Mesodermal cell (in vitro differentiated cells): ENCODE data around the gene CDH22.

Source experiments
- H3K27ac ChIP-seq: 2 replicates; pipeline ENCODE4 v1.7.0; 2013; ENCODE audit warnings: mild to moderate bottlenecking, low read depth, low read length, moderate library complexity; ENCODE audit not compliant: severe bottlenecking
- H3K36me3 ChIP-seq: 2 replicates; pipeline ENCODE4 v1.7.1; 2013; ENCODE audit warnings: mild to moderate bottlenecking, low read length, moderate library complexity; ENCODE audit not compliant: control insufficient read depth, insufficient read depth
- H3K4me1 ChIP-seq: one replicate; pipeline ENCODE4 v1.7.1; 2013; ENCODE audit warnings: mild to moderate bottlenecking, low read length; ENCODE audit not compliant: insufficient read depth, control insufficient read depth, poor library complexity, severe bottlenecking
- H3K4me3 ChIP-seq: 2 replicates; pipeline ENCODE4 v1.7.0; 2013; ENCODE audit warnings: low read length, control low read depth, mild to moderate bottlenecking; ENCODE audit not compliant: insufficient read depth, poor library complexity, severe bottlenecking; ENCODE audit errors: extremely low read depth
- H3K9me3 ChIP-seq: 2 replicates; pipeline ENCODE4 v1.7.1; 2013; ENCODE audit warnings: mild to moderate bottlenecking, low read length, moderate library complexity; ENCODE audit not compliant: control insufficient read depth
- WGBS, 2 experiments: methylation state at CpG; one replicate each; pipeline ENCODE4 v1.1.5; 2013; ENCODE audit warnings: missing lambda C conversion rate in 2 of 2; ENCODE audit not compliant: insufficient coverage in 2 of 2; 5-methylcytosine and 5-hydroxymethylcytosine counted together

CDH22 gene

DNA sequence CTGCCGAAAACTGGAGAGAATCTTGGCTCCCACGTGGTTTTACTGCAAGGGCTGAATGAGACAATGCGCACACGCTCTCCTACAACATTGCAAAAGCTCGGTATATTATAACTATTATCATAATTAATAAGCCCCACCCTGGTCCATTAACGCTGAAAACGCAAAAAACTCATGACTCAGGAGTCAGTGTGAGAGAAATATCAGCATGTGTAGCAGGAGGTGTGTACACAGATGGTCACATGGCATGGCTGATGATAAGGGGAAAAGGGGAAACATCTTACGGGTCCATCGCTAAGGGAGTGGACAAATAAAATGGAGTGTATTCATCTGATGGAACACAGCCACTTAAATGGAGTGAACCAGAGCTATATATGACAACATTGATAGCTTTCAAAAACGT is 29.2 kb downstream of the CDH22 start:
- Histone ChIP-seq H3K27ac (no peak overlapping the region), H3K4me1 (peaks cover 10% of the 10 kb centered on the region), H3K9me3 (no peaks in the 10 kb centered on the region), H3K36me3 (no peaks in the 10 kb centered on the region), H3K4me3 (no peak overlapping the region)
- WGBS, 2 experiments, result 93 to 95% methylated on average over 5 to 7 of the region's 10 CpGs

DNA sequence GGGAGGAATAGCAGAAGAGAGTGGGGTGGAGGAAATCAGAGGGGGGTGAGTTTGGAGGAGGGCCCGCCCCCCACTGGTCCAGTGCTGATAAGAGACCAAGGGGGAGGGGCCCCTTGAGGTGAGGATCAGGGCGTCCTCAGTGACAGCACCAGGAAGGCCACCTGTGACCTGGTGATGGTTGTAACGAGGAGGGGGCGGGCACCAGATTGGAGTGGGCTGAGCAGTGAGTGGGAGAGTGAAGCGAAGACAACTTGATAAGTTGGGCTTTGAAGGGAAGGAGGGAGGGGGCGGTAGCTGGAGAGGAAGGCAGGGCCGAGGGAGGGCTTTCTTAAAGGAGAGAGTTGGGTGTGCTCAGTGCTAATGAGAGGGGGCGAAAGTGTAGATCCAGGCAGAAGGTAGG is 30.7 kb downstream of the CDH22 start:
- Histone ChIP-seq H3K9me3 (no peaks in the 10 kb centered on the region), H3K36me3 (no peaks in the 10 kb centered on the region), H3K4me3 (no peak overlapping the region), H3K27ac (no peak overlapping the region), H3K4me1 (peaks cover 1% of the 10 kb centered on the region)
- 51 to 52% methylated on average over 6 to 8 of the region's 8 CpGs for WGBS, 2 experiments

DNA sequence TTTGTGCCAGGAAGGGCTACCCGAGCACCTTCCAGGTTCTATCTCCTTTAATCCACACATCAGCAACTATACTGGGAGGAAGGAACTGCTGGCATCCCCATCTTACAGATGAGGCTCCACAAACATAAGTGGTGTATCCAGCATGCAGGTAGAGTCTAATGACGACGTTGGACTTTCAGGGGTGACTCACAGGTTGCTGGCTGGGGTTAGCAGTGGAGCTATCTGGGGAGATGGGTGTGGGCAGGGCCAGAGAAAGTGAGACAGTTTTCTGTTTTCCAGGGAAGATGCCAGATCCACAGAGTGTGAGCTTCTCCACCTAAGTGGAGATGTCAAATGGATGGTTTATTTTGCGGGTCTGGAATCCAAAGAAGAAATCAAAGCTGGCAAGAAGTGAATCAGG is 31.8 kb downstream of the CDH22 start:
- Histone ChIP-seq H3K4me3 (no peak overlapping the region), H3K27ac (no peak overlapping the region), H3K4me1 (no peaks in the 10 kb centered on the region), H3K36me3 (no peaks in the 10 kb centered on the region), H3K9me3 (no peaks in the 10 kb centered on the region)
- 80 to 87% methylated on average over 4 of the region's 4 CpGs for WGBS, 2 experiments

DNA sequence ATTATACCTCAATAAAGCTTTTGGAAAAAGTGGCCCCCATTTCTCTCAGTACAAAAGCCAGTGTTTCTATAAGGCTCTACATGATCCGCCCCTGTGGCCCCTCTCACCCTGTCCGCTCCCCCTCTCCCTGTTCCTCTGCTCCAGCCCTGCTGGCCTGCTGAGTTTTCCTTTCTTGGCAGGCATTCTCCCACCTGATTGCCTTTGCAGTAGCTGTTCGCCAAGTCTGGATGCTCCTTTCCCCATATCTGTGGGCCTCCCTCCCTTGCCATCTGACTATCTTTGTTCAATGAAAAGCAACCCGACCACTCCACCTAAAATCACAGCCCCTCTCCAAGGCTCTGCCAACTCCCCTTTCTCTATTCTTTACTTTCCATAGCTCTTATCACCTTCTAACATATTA is 33.2 kb downstream of the CDH22 start:
- Histone ChIP-seq H3K36me3 (no peaks in the 10 kb centered on the region), H3K4me3 (no peak overlapping the region), H3K27ac (no peak overlapping the region), H3K4me1 (no peaks in the 10 kb centered on the region), H3K9me3 (no peaks in the 10 kb centered on the region)
- 81 to 83% methylated on average over 4 of the region's 4 CpGs for WGBS, 2 experiments

DNA sequence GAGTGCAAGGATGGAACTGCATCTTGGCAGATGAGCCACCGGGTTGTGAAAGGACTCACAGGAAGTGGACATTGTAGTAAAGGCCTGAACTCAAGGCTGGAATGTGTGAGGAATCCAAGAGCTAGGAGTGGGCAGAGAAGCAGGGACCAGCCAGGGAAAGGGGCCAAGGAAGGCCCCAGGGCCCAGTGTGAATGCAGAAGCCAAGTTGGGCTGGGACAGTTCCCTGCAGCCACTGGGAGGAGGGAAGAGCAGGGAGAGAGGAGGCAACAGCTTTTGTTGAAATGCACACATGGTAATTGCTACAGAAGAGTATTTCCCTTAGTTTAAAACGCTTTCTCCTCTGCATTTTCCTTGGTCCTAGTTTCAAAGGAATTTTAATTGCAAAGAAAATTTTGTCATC is 34.6 kb downstream of the CDH22 start:
- Histone ChIP-seq H3K4me3 (no peak overlapping the region), H3K27ac (no peak overlapping the region), H3K36me3 (no peaks in the 10 kb centered on the region), H3K9me3 (no peaks in the 10 kb centered on the region), H3K4me1 (no peaks in the 10 kb centered on the region)
- 18 to 31% methylated on average over 1 to 2 of the region's 2 CpGs for WGBS, 2 experiments

DNA sequence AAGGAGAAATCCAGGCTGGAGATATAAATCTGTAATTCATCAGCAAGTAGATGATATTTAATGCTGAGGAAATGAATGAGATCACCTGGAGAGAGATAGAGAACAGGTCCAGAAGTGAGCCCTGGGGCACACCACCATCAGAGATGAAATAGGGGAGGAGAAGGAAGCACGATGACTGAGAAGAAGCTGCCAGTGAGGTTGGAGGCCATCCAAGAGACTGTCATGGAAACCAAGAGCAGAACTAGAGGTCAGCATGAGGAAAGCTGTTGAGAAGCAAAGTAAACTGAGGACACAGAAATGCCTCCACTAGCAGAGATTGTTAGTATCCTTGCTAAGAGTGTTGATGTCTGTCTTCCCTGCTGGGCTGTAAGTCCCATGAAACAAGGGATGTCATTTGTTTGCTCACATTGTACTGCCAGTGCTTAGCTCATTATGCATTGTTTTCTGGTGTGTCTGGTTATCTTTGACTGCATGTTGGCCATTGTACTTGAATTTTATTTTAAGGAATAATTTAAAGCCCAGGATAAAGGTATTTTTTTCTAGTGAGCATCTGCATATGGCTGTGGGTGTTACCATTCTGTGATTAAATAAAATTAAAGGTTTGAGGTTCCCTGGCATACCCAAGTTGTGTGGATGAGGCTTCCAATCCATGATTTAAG is 35.8 kb downstream of the CDH22 start:
- 78 to 100% methylated on average over 1 of the region's 1 CpG for WGBS, 2 experiments
- no peaks in the 10 kb centered on the region for H3K36me3 ChIP-seq
- no peaks in the 10 kb centered on the region for H3K4me1 ChIP-seq
- H3K27ac ChIP-seq, result no peak overlapping the region
- H3K4me3 ChIP-seq, result no peak overlapping the region
- no peaks in the 10 kb centered on the region for H3K9me3 ChIP-seq

DNA sequence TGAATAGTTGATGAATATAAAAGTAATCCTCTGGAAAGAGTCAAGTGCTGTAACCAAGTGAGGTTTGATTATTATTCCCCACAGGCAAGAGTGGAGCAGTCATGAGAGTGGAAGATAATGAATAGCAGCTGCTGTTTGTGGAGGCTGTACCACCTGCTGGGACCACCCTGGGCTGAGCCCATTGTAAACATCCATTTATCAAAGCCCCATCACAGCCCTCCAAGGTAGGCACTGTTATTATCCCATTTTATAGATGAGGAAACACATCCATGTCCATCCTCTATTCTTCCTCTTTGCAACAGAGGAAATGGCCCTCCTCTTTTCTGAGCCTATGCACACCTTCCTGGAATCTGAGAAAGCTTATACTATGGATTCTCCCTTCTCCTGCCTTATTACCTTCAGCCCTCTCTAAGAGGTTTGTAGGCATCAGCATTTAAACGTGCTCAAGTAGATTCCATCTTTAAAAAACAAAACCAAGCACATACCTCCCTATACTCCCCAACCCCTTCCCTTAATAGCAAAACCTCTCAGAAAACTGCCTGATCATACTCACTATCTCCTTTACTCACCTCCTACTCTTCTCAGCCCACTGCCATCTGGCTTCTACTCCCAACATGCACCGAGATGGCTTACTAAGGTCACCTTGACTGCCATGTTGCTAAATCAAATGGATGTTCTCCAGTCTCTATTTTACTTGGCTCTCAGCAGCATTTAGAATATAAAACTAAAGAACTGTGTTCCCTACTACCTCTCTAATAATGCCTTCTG is 37.1 kb downstream of the CDH22 start:
- Histone ChIP-seq H3K9me3 (no peaks in the 10 kb centered on the region), H3K4me3 (no peak overlapping the region), H3K27ac (no peak overlapping the region), H3K36me3 (no peaks in the 10 kb centered on the region), H3K4me1 (no peaks in the 10 kb centered on the region)
- WGBS, 2 experiments, result 82 to 83% methylated on average over 2 of the region's 2 CpGs

DNA sequence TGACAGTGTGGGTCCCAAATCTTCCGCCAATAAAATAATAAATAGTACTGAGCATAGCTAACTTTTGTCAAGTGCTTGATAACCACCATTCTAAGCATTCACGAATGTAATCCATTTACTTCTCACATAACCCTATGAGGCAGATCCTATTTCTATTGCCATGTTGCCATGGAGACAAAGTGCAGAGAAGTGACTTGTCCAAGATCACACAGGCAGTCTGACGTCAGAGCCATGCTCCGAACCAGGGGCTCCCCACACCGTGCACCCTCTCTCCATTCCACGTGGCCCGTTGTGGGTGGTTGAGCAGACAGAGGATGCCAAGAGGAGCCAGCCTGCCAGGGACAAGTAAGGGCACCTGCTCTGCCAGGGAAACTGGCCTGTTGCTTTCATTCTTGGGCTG is 38.9 kb downstream of the CDH22 start:
- WGBS, 2 experiments, result 84 to 87% methylated on average over 5 to 7 of the region's 7 CpGs

DNA sequence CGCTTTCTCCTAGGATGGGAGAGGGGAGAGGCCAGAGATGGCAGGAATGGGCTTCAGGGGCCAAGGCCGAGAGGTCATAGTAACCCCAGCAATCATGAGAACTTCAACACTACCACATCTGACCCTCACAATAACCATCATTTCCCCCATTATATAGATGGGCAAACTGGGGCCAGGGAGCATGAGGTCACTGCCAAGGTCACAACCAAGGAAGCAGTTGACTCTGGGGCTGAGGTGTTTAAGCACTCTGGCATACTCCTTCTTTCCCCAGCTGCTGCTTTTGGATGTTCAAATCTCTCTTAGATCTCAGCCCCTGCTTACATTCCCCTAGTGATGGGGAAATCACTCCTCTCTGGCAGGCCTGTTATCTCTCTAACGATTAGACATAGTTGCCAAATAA is 39.6 kb downstream of the CDH22 start:
- H3K27ac ChIP-seq, result no peak overlapping the region
- no peaks in the 10 kb centered on the region for H3K9me3 ChIP-seq
- no peaks in the 10 kb centered on the region for H3K4me1 ChIP-seq
- no peaks in the 10 kb centered on the region for H3K36me3 ChIP-seq
- WGBS, 2 experiments, result 92 to 100% methylated on average over 1 to 2 of the region's 3 CpGs
- H3K4me3 ChIP-seq, result no peak overlapping the region

More for the DNA sequence above, 38.9 kb downstream of the CDH22 start:
- Histone ChIP-seq H3K36me3 (no peaks in the 10 kb centered on the region), H3K9me3 (no peaks in the 10 kb centered on the region), H3K4me1 (no peaks in the 10 kb centered on the region), H3K27ac (no peak overlapping the region), H3K4me3 (no peak overlapping the region)

DNA sequence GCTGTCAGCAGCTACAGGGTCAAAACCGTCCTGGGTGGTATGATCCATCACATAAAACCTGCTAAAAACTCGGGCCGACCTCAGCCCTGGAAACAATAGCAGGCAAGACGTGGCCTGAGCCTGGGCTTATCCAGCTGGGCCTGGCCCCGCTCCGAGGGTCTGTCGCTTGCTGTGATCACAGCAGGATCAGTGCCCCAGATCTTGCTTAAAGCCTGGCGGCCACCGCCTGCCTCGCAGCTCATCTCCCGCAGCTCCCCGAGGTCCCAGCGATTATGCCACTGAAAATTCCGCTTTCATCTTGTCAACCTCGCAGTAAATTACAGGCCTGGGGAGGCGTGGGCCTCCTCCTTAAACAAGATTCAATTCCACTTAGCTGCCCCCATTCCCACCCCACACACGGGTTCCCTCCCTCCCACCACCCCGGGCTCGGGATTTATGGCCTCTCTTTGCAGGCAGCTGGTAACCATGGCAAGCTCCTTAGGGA is 40.1 kb downstream of the CDH22 start:
- 32 to 43% methylated on average over 14 to 16 of the region's 19 CpGs for WGBS, 2 experiments
- Histone ChIP-seq H3K27ac (no peak overlapping the region), H3K4me3 (no peak overlapping the region)

More for the DNA sequence above, 40.1 kb downstream of the CDH22 start:
- Histone ChIP-seq H3K36me3 (no peaks in the 10 kb centered on the region), H3K4me1 (no peaks in the 10 kb centered on the region), H3K9me3 (no peaks in the 10 kb centered on the region)
